ENCODE data around the gene PATJ.
"Not testable (repeated sequence)": the region's sequence is repeated elsewhere in the genome, so short reads cannot be mapped to it uniquely, and the experiment has no call there.

Gene PATJ

DNA sequence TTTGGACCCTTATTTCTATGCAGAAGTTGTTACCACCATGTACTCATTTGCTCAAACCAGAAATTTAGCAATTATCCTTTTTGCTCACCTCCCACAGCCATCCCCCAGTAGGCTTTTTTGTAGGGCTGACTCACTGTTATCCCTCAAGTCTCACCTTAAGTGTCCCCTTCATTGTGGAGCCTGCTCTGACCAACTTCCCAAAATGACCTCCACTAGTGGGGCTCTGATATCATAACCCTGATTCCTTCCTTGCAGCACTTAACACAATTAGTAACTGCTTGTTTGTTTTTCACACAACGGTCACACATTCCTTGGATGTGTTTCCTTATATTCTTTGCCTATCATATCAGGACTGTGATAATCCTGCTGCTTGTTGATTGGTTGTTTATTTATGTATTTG, 76.7 kb downstream of the PATJ start:
- in situ Hi-C loops (cut with MboI; ENCODE audit: low pct_unique_long_range_greater_than_20kb, low sequenced_read_pairs, unreplicated experiment) = no loop called here

DNA sequence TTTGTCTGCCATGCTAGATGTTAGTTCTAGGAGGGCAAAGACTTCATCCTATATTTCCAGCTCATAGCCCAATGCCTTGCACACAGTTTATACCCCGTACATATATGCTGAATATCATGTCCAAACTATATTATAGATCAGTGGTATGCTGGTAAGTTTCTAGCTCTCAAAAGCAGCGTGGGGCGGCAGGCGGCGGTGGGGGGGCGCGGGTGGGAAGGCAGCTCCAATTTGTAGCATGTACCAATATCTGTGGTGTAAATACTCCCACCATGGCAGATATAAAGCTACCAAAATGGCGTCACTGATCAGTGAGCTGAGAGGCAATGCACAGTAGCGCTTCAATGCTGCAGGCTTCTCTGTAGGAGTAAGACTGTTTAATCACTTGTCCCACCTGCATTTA, 77.1 kb downstream of the PATJ start:
- in situ Hi-C loops (cut with MboI; ENCODE audit: low pct_unique_long_range_greater_than_20kb, low sequenced_read_pairs, unreplicated experiment) = no loop called here
- TF ChIP-seq, protein P1, sequence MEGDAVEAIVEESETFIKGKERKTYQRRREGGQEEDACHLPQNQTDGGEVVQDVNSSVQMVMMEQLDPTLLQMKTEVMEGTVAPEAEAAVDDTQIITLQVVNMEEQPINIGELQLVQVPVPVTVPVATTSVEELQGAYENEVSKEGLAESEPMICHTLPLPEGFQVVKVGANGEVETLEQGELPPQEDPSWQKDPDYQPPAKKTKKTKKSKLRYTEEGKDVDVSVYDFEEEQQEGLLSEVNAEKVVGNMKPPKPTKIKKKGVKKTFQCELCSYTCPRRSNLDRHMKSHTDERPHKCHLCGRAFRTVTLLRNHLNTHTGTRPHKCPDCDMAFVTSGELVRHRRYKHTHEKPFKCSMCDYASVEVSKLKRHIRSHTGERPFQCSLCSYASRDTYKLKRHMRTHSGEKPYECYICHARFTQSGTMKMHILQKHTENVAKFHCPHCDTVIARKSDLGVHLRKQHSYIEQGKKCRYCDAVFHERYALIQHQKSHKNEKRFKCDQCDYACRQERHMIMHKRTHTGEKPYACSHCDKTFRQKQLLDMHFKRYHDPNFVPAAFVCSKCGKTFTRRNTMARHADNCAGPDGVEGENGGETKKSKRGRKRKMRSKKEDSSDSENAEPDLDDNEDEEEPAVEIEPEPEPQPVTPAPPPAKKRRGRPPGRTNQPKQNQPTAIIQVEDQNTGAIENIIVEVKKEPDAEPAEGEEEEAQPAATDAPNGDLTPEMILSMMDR (IDR thresholded peaks at IDR 0.05; ENCODE audit: extremely low read depth, insufficient read depth, missing control alignments) = no peak
- no peak for DNase-seq (ENCODE audit: low spot score)

More for the DNA sequence above, 76.7 kb downstream of the PATJ start:
- no peak for DNase-seq (ENCODE audit: low spot score)
- TF ChIP-seq, protein P1 (IDR thresholded peaks at IDR 0.05; ENCODE audit: extremely low read depth, insufficient read depth, missing control alignments) = no peak

DNA sequence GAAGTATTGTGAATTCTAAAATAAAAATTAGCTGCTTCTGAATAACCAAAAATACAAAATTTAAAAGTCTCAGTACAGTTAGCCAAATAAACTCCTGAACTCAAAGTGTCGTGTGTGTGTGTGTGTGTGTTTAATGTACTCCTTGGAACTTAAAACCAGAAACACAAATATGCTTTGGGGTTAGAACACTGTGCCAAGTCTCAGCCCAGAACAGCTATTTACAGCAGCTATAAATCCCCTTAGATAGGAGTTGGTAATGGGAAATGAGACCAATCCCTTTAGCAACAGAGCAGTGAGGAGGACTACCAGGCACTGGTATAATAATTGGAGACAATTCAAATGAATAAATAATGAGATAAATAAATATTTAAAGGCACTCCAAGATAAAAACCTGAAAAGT, 83.1 kb downstream of the PATJ start:
- in situ Hi-C loops (cut with MboI; ENCODE audit: low pct_unique_long_range_greater_than_20kb, low sequenced_read_pairs, unreplicated experiment) = no loop called here
- no peak for DNase-seq (ENCODE audit: low spot score)
- TF ChIP-seq, protein P1 (IDR thresholded peaks at IDR 0.05; ENCODE audit: extremely low read depth, insufficient read depth, missing control alignments) = no peak

DNA sequence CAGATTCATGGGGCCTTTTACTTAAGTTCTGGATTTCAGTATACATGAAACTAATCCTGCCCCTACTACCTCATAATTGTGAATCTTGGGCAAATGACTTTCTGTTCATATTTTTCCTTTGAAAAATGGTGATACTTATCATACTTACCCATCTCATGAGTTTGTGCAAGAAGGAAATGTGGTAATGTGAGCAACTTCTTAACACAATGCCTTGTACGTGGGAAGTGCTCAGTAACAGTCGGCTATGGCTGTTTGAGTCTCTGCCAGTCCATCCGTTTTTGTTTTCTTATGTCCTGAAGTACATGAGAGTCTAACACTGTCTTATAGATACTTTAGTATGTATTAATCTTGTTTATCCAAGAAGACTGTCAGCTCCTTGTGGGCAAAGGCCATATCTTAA, 86.5 kb downstream of the PATJ start:
- TF ChIP-seq, protein P1 (IDR thresholded peaks at IDR 0.05; ENCODE audit: extremely low read depth, insufficient read depth, missing control alignments) = no peak
- no peak for DNase-seq (ENCODE audit: low spot score)
- in situ Hi-C loops (cut with MboI; ENCODE audit: low pct_unique_long_range_greater_than_20kb, low sequenced_read_pairs, unreplicated experiment) = no loop called here

DNA sequence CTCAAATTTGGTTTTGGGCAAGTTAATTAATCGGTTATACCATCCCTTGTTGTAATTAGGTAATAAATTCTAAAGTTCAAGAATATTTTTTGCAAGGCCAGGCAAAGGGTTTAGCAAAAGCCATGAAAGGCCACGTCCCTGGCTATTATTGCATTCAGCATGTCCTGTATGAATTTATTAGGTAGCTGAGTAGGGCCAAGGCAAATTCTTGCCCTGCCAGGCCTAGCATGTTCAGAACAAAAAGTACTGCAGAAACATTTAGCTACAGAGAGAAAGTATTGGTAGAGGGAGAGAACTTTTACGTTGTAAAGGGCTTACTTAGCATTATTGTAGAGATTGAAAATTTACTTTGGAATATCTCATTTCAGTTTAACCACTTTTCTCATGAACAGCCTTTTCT, 94.4 kb downstream of the PATJ start:
- in situ Hi-C loops (cut with MboI; ENCODE audit: low pct_unique_long_range_greater_than_20kb, low sequenced_read_pairs, unreplicated experiment) = no loop called here

DNA sequence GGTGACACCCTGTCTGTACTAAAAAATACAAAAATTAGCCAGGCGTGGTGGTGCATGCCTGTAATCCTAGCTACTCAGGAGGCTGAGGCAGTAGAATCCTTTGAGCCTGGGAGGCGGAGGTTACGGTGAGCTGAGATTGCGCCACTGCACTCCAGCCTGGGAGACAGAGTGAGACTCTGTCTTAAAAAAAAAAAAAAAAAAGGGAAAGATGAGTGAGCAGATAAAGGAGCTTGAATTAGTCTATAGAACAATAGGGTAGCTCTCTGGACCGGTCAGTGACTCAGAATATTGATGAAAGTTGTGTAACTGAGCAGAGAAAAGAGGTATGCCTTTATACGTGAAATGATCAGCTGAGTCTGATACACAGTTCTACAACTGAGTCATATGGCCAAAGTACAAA, 95.3 kb downstream of the PATJ start:
- in situ Hi-C loops (cut with MboI; ENCODE audit: low pct_unique_long_range_greater_than_20kb, low sequenced_read_pairs, unreplicated experiment); DNase-seq (ENCODE audit: low spot score): not testable (repeated sequence)

More for the DNA sequence above, 94.4 kb downstream of the PATJ start:
- DNase-seq (ENCODE audit: low spot score) = no peak
- TF ChIP-seq, protein P1 (IDR thresholded peaks at IDR 0.05; ENCODE audit: extremely low read depth, insufficient read depth, missing control alignments) = no peak

DNA sequence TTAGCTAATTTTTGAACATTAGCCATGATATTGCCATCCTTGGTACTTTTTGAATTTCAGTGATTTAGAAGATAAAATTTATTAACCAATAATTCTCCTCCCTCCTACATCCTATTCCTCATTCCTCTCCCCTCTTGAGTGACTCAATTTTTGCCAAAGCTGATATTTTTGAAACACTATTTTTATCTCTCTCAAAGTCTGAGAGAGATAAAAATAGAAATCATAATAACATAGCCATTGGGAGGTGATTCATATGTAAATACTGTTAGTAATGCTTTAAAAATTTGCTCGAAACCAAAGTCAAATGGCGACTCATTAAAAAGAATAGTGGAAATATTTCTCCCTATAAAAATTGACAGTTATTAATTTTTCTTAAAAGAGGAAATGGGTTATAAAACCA, 97.4 kb downstream of the PATJ start:
- no peak for DNase-seq (ENCODE audit: low spot score)
- TF ChIP-seq, protein P1 (IDR thresholded peaks at IDR 0.05; ENCODE audit: extremely low read depth, insufficient read depth, missing control alignments) = no peak
- in situ Hi-C loops (cut with MboI; ENCODE audit: low pct_unique_long_range_greater_than_20kb, low sequenced_read_pairs, unreplicated experiment) = no loop called here
